GM21737 (cell line): Measurements from ENCODE around the gene C19orf47.
"Not testable (repeated sequence)": the region's sequence is repeated elsewhere in the genome, so short reads cannot be mapped to it uniquely, and the experiment has no call there.

Source experiments
- ATAC-seq: cut with Tn5 transposase; IDR thresholded peaks from one replicate; pipeline ENCODE4 v1.9.1; 2021; ENCODE audit warnings: mild to moderate bottlenecking, moderate library complexity; ENCODE audit not compliant: unreplicated experiment

The C19orf47 gene

DNA sequence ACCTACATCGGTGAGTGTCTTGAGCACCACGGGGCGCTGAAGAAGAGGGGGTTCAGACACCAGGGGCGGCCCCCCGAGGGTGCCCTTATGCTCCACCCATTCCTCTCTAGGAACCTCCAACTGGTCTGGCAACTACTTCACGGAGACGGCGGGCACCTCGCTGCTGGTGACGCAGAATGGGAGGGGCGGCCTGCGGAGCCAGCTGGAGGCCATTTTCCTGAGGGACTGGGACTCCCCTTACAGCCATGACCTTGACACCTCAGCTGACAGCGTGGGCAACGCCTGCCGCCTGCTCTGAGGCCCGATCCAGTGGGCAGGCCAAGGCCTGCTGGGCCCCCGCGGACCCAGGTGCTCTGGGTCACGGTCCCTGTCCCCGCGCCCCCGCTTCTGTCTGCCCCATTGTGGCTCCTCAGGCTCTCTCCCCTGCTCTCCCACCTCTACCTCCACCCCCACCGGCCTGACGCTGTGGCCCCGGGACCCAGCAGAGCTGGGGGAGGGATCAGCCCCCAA, 29.7 kb upstream of the C19orf47 start:
- no peak for ATAC-seq

DNA sequence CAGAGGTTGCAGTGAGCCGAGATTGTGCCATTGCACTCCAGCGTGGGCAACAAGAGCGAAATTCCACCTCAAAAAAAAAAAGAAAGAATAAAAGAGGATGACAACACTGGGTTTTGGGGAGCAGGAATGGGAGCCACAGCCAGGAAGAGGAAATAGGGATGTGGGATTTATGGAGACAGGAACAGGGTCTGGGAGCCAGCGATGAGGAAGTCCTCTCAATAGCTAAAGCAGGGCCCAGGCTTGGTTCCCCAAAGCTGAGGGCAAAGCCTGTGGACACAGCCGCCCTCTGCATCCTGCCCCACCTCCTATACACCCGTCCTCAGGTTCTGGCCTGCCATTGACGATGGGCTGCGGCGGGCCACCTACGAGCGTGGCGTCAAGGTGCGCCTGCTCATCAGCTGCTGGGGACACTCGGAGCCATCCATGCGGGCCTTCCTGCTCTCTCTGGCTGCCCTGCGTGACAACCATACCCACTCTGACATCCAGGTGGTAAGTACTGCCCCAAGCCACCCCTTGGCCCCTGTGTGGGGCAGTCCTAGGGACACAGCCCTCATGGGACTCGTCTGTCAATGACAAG, 28.2 kb upstream of the C19orf47 start:
- ATAC-seq, result no peak

DNA sequence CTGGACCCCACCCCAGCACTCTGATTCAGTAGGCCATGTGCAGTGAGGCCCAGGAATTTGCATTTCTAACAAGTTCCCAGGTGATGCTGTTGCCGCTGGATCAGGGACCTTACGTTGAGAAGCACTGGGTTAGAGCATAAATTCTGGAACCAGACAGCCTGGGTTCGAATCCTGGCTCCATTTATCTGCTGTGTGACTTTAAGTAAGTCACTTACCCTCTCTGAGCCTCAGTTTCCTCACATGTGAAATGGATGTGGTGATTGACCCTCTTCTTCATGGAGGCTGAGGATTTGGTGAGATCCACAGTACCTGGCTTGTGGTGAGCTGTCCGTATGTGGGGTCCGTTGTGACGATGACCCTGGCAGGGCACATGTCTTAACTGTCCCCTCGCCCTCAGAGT, 25.9 kb upstream of the C19orf47 start:
- no peak for ATAC-seq

GRCh38 chr19:40371802-40372122, 23.6 kb upstream of the C19orf47 start:
- no peak for ATAC-seq

GRCh38 chr19:40370997-40371801, 23.0 kb upstream of the C19orf47 start:
- ATAC-seq, result no peak

- not testable (repeated sequence) for ATAC-seq
Observed at GRCh38 chr19:40370253-40370652, 22.1 kb upstream of the C19orf47 start.

DNA sequence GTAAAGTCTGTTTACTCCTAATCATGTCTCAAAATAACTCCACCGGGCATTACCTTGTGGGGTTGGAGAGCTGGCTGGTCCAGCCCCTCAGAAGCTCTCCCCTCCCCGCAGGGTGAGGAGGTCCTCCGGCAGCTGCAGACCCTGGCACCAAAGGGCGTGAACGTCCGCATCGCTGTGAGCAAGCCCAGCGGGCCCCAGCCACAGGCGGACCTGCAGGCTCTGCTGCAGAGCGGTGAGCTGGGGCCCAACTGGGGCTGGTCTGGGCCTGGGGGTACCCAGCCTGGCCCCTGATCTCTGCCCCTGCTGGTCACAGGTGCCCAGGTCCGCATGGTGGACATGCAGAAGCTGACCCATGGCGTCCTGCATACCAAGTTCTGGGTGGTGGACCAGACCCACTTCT, 21.6 kb upstream of the C19orf47 start:
- no peak for ATAC-seq

DNA sequence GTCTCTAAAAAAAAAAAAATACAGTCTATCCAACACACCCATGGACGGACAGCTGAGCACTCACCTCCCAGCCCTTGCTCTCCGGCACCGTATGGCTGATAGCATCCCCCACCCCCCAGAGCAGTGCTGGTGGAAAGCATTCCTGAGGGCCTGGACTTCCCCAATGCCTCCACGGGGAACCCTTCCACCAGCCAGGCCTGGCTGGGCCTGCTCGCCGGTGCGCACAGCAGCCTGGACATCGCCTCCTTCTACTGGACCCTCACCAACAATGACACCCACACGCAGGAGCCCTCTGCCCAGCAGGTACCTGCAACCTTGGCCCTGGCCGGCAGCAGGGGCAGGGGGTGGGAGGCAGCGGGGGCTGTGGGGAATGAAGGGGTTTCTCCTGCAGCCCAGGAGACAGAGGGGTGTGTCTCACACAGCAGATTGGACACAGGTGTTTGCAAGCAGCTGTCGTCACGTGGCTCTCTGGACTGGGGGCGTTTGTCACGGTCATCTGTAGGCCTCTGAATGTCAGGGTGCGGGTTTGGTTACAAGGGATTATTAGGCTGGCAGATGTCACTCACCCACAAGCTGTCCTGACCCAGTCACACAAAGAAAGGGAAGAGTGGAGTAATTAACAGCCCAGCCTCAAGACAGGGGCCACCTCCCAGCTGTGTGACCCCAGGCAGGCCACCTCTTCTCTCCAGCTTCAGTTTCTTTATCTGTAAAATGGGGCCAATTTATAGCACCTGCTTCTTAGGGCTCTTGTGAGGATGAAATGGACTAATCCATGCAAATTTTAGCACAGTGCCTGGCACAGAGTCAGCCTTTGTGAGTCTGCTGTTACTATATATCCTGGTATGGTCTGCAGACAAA, 19.6 kb upstream of the C19orf47 start:
- no peak for ATAC-seq

- ATAC-seq, result no peak
Observed at GRCh38 chr19:40366697-40367561, 18.7 kb upstream of the C19orf47 start.

GRCh38 chr19:40365613-40366401, 17.6 kb upstream of the C19orf47 start:
- ATAC-seq, result no peak

DNA sequence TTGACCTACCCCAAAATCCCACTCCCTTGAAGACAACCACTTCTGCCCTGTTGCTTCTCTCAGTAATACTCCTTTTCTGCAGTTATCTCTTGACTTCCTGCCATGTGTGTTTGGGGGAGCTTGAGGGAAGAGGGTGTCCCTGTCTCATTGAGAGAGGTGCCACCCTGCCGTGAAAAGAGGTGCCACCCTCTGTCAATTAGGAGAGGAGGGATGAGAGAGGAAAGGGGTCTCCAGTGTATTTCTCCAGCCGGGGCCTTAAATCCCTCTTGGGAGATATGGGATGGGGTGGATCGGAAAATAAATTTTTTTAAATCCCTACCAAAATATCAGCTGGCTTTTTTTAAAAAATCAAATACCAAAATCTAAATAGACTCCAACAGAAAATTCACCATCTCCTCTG, 16.8 kb upstream of the C19orf47 start:
- no peak for ATAC-seq

DNA sequence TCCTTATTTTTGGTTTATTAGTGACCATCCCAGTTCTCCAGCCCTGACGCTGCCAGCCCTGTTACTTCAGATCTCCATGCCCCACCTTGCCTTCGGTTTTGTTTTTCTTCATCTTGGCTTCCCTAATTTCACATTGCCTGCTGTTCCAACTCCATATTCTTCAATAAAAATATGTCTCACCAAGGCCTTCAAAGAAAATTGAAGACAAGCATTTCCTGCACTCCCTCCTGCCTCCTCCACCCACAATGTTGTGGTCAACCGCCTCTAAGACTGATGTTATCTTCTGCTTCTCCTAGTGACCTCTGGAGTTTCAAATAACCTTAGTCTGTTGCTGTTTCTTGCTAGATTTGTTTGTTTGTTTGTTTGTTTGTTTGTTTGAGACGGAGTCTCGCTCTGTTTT, 14.9 kb upstream of the C19orf47 start:
- ATAC-seq, result no peak

DNA sequence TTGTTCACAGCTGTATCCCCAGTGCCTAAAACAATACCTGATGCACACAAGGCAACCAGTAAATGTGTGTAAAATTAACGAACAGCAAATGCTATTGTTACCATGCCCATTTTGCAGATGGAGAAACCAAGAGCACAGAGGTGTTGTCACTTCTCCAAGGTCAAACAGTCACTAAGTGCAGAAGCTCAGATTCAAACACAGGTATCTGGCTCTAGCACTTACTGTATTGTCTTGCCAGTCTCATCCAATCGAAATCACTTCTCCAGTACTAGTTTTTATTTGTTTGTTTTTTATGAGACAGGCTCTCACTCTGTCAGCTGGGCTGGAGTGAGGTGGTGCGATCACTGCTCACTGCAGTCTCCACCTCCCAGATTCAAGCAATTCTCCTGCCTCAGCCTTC, 14.0 kb upstream of the C19orf47 start:
- no peak for ATAC-seq

DNA sequence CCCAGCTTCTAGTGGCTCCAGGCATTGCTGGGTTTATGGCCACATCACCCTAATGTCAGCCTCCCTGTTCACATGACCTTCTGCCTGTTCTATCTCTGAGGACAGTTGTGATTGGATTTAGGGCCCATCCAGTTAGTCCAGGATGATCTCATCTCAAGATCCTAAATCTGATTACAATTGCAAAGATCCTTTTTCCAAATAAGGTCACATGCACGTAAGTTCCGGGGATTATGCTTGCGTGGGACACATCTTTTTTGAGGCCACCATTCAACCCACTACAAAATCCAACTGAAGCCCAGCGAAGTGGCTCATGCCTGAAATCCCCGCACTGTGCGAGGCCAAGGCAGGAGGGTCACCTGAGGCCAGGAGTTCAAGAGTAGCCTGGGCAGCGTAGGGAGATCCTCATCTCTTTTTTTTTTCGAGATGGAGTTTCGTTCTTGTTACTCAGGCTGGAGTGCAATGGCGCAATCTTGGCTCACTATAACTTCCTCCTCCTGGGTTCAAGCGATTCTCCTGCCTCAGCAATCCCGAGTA, 12.6 kb upstream of the C19orf47 start:
- ATAC-seq, result no peak

- ATAC-seq, result no peak
Observed at GRCh38 chr19:40360020-40360707, 12.0 kb upstream of the C19orf47 start.

DNA sequence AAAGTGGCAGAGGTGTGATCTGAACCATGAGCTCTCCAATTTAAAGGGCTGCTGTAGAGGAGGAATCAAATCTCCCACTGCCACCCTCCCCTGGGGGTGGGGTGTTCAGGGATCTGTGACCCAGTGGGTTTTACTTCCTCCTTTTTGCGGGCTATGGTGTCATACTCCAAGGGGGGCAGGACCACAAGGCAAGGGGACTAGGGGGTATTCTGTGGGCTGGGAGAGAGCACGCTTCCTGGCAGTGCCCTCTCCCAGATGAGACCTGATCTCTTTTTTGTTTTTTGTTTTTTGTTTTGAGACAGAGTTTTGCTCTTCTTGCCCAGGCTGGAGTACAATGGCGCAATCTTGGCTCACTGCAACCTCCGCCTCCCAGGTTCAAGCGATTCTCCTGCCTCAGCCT, 10.6 kb upstream of the C19orf47 start:
- ATAC-seq, result no peak

DNA sequence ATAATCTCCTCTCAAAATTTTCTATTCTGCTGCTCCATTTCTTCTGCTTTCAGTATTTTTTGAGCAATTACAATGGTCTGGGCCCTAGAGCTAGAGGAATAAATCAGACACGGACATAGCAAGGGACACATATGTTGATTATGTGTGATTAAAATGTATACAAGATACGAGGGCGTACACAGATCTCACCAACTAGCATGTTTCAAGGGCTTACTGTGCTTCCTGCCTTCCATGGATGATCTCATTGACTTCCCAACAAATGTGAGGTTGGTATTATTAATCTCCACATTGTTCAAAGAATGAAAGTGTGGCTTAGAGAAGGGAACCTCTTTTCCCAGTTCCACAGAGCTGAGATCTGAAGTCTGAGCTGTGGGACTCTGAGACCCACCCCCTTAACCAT, 9.4 kb upstream of the C19orf47 start:
- no peak for ATAC-seq

DNA sequence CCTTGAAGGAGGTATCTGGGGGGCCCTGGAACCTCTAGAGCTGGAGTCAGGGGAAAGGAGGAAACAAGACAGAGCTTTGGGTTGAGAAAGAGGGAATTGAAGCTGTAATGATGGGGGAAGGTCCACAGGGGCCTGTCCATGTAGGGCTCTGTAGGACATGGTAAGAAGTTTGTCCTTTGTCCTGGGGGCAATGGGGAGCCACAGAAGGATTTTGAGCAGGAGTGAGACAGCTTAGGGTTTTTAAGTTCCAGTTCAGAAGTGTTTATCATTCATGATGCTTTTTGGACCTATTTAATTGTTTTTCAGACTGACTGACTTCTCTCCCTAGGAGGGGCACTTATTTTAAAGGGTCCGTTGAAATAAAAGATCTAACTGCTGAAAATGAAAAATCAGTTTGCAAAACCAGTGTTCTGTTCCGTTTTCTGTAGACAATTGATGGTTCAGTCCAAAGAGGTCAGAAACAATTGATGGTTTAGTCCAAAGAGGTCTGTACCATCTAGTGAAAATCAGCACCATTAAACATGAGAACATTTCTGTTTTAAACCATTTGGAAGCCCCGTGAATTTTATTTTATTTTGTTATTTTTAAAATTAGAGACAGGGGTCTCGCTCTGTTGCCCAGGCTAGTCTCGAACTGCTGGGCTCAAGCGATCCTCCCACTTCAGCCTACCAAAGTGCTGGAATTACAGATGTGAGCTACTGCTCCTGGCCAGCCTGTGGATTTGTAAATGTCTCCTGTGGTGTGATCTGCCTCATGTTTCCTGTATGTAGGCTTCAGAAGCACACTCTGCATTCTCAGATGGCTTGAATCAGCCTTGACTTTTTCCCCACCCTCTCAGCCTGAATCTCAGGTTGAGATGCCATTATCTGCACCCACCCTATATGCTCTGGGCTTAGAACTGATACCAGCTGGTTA, 8.7 kb upstream of the C19orf47 start:
- ATAC-seq, result no peak
